ENCODE results near the gene MOCS1.

The MOCS1 gene

GRCh38 chr6:39964094-39964493, 29.8 kb upstream of the MOCS1 start:
- Mint-ChIP-seq H3K4me1 (no peaks in the 10 kb centered on the region), H3K9me3 (no peaks in the 10 kb centered on the region), H3K4me3 (no peak overlapping the region)

GRCh38 chr6:39962831-39963230, 28.6 kb upstream of the MOCS1 start:
- no peak for DNase-seq (ENCODE audit: low spot score in 2 of 2)

More at GRCh38 chr6:39964094-39964493, 29.8 kb upstream of the MOCS1 start:
- ATAC-seq (replicated peaks; ENCODE audit: extremely low read depth, poor library complexity, severe bottlenecking) (no peak), DNase-seq (ENCODE audit: low spot score in 2 of 2) (no peak)
- Mint-ChIP-seq H3K27ac (ENCODE audit: low read depth) (no peak overlapping the region), H3K36me3 (ENCODE audit: insufficient read depth) (no peaks in the 10 kb centered on the region), H3K27me3 (peaks cover 65% of the 10 kb centered on the region)

GRCh38 chr6:39961178-39961577, 26.9 kb upstream of the MOCS1 start:
- ATAC-seq (replicated peaks; ENCODE audit: extremely low read depth, poor library complexity, severe bottlenecking) (no peak), DNase-seq (ENCODE audit: low spot score in 2 of 2) (no peak)
- no peaks in the 10 kb centered on the region for H3K36me3 Mint-ChIP-seq (ENCODE audit: insufficient read depth)
- H3K4me1 Mint-ChIP-seq, result no peaks in the 10 kb centered on the region
- no peak overlapping the region for H3K4me3 Mint-ChIP-seq
- H3K27me3 Mint-ChIP-seq, result peaks cover 44% of the 10 kb centered on the region
- H3K27ac Mint-ChIP-seq (ENCODE audit: low read depth), result no peak overlapping the region
- H3K9me3 Mint-ChIP-seq, result no peaks in the 10 kb centered on the region

More at GRCh38 chr6:39962831-39963230, 28.6 kb upstream of the MOCS1 start:
- no peak for ATAC-seq (replicated peaks; ENCODE audit: extremely low read depth, poor library complexity, severe bottlenecking)
- Mint-ChIP-seq H3K27ac (ENCODE audit: low read depth) (no peak overlapping the region), H3K4me3 (no peak overlapping the region), H3K36me3 (ENCODE audit: insufficient read depth) (no peaks in the 10 kb centered on the region), H3K27me3 (peaks cover 57% of the 10 kb centered on the region), H3K4me1 (no peaks in the 10 kb centered on the region), H3K9me3 (no peaks in the 10 kb centered on the region)

GRCh38 chr6:39958947-39959346, 24.7 kb upstream of the MOCS1 start:
- H3K4me1 Mint-ChIP-seq, result no peaks in the 10 kb centered on the region
- H3K36me3 Mint-ChIP-seq (ENCODE audit: insufficient read depth), result no peaks in the 10 kb centered on the region
- H3K9me3 Mint-ChIP-seq, result no peaks in the 10 kb centered on the region
- no peak overlapping the region for H3K27ac Mint-ChIP-seq (ENCODE audit: low read depth)
- peaks cover 23% of the 10 kb centered on the region for H3K27me3 Mint-ChIP-seq
- H3K4me3 Mint-ChIP-seq, result no peak overlapping the region
- DNase-seq (ENCODE audit: low spot score in 2 of 2) (no peak), ATAC-seq (replicated peaks; ENCODE audit: extremely low read depth, poor library complexity, severe bottlenecking) (no peak)

GRCh38 chr6:39956936-39957335, 22.7 kb upstream of the MOCS1 start:
- no peaks in the 10 kb centered on the region for H3K9me3 Mint-ChIP-seq
- DNase-seq (ENCODE audit: low spot score in 2 of 2) (no peak), ATAC-seq (replicated peaks; ENCODE audit: extremely low read depth, poor library complexity, severe bottlenecking) (no peak)
- H3K27ac Mint-ChIP-seq (ENCODE audit: low read depth), result no peak overlapping the region
- peaks cover 3% of the 10 kb centered on the region for H3K27me3 Mint-ChIP-seq
- no peaks in the 10 kb centered on the region for H3K4me1 Mint-ChIP-seq
- H3K36me3 Mint-ChIP-seq (ENCODE audit: insufficient read depth), result no peaks in the 10 kb centered on the region
- no peak overlapping the region for H3K4me3 Mint-ChIP-seq

- DNase-seq (ENCODE audit: low spot score in 2 of 2) (no peak), ATAC-seq (replicated peaks; ENCODE audit: extremely low read depth, poor library complexity, severe bottlenecking) (no peak)
- no peaks in the 10 kb centered on the region for H3K27me3 Mint-ChIP-seq
- no peaks in the 10 kb centered on the region for H3K4me1 Mint-ChIP-seq
- no peak overlapping the region for H3K27ac Mint-ChIP-seq (ENCODE audit: low read depth)
- no peak overlapping the region for H3K4me3 Mint-ChIP-seq
- H3K36me3 Mint-ChIP-seq (ENCODE audit: insufficient read depth), result no peaks in the 10 kb centered on the region
- H3K9me3 Mint-ChIP-seq, result no peaks in the 10 kb centered on the region
Measured at GRCh38 chr6:39953076-39953618, 18.9 kb upstream of the MOCS1 start.

GRCh38 chr6:39952167-39952566, 17.9 kb upstream of the MOCS1 start:
- Mint-ChIP-seq H3K4me1 (no peaks in the 10 kb centered on the region), H3K9me3 (no peaks in the 10 kb centered on the region), H3K27ac (ENCODE audit: low read depth) (no peak overlapping the region), H3K27me3 (no peaks in the 10 kb centered on the region), H3K4me3 (no peak overlapping the region), H3K36me3 (ENCODE audit: insufficient read depth) (no peaks in the 10 kb centered on the region)
- no peak for DNase-seq (ENCODE audit: low spot score in 2 of 2)
- no peak for ATAC-seq (replicated peaks; ENCODE audit: extremely low read depth, poor library complexity, severe bottlenecking)

GRCh38 chr6:39951716-39952115, 17.5 kb upstream of the MOCS1 start:
- Mint-ChIP-seq H3K36me3 (ENCODE audit: insufficient read depth) (no peaks in the 10 kb centered on the region), H3K27ac (ENCODE audit: low read depth) (no peak overlapping the region), H3K4me1 (no peaks in the 10 kb centered on the region), H3K4me3 (no peak overlapping the region), H3K9me3 (no peaks in the 10 kb centered on the region), H3K27me3 (no peaks in the 10 kb centered on the region)
- DNase-seq (ENCODE audit: low spot score in 2 of 2) (no peak), ATAC-seq (replicated peaks; ENCODE audit: extremely low read depth, poor library complexity, severe bottlenecking) (no peak)

- Mint-ChIP-seq H3K4me1 (no peaks in the 10 kb centered on the region), H3K9me3 (no peaks in the 10 kb centered on the region), H3K4me3 (no peak overlapping the region), H3K27ac (ENCODE audit: low read depth) (no peak overlapping the region), H3K36me3 (ENCODE audit: insufficient read depth) (no peaks in the 10 kb centered on the region), H3K27me3 (no peaks in the 10 kb centered on the region)
- no peak for DNase-seq (ENCODE audit: low spot score in 2 of 2)
- ATAC-seq (replicated peaks; ENCODE audit: extremely low read depth, poor library complexity, severe bottlenecking), result no peak
Measured at GRCh38 chr6:39951191-39951590, 16.9 kb upstream of the MOCS1 start.

- ATAC-seq (replicated peaks; ENCODE audit: extremely low read depth, poor library complexity, severe bottlenecking) (no peak), DNase-seq (ENCODE audit: low spot score in 2 of 2) (no peak)
- H3K27me3 Mint-ChIP-seq, result no peaks in the 10 kb centered on the region
- H3K4me1 Mint-ChIP-seq, result no peaks in the 10 kb centered on the region
- H3K9me3 Mint-ChIP-seq, result no peaks in the 10 kb centered on the region
- H3K36me3 Mint-ChIP-seq (ENCODE audit: insufficient read depth), result no peaks in the 10 kb centered on the region
- no peak overlapping the region for H3K4me3 Mint-ChIP-seq
- no peak overlapping the region for H3K27ac Mint-ChIP-seq (ENCODE audit: low read depth)
Measured at GRCh38 chr6:39950125-39950720, 16.0 kb upstream of the MOCS1 start.

GRCh38 chr6:39948199-39948791, 14.0 kb upstream of the MOCS1 start:
- no peak overlapping the region for H3K4me3 Mint-ChIP-seq
- no peaks in the 10 kb centered on the region for H3K36me3 Mint-ChIP-seq (ENCODE audit: insufficient read depth)
- H3K27me3 Mint-ChIP-seq, result no peaks in the 10 kb centered on the region
- DNase-seq (ENCODE audit: low spot score in 2 of 2), result no peak
- H3K27ac Mint-ChIP-seq (ENCODE audit: low read depth), result no peak overlapping the region
- no peaks in the 10 kb centered on the region for H3K9me3 Mint-ChIP-seq
- ATAC-seq (replicated peaks; ENCODE audit: extremely low read depth, poor library complexity, severe bottlenecking), result no peak
- H3K4me1 Mint-ChIP-seq, result no peaks in the 10 kb centered on the region

- no peaks in the 10 kb centered on the region for H3K4me1 Mint-ChIP-seq
Measured at GRCh38 chr6:39947611-39948068, 13.4 kb upstream of the MOCS1 start.

GRCh38 chr6:39945626-39946025, 11.4 kb upstream of the MOCS1 start:
- no peak for ATAC-seq (replicated peaks; ENCODE audit: extremely low read depth, poor library complexity, severe bottlenecking)
- H3K36me3 Mint-ChIP-seq (ENCODE audit: insufficient read depth), result no peaks in the 10 kb centered on the region
- H3K4me3 Mint-ChIP-seq, result no peak overlapping the region
- H3K9me3 Mint-ChIP-seq, result no peaks in the 10 kb centered on the region
- no peak overlapping the region for H3K27ac Mint-ChIP-seq (ENCODE audit: low read depth)
- H3K27me3 Mint-ChIP-seq, result no peaks in the 10 kb centered on the region
- no peaks in the 10 kb centered on the region for H3K4me1 Mint-ChIP-seq
- no peak for DNase-seq (ENCODE audit: low spot score in 2 of 2)

More at GRCh38 chr6:39947611-39948068, 13.4 kb upstream of the MOCS1 start:
- no peak for ATAC-seq (replicated peaks; ENCODE audit: extremely low read depth, poor library complexity, severe bottlenecking)
- Mint-ChIP-seq H3K4me3 (no peak overlapping the region), H3K27ac (ENCODE audit: low read depth) (no peak overlapping the region), H3K36me3 (ENCODE audit: insufficient read depth) (no peaks in the 10 kb centered on the region), H3K9me3 (no peaks in the 10 kb centered on the region), H3K27me3 (no peaks in the 10 kb centered on the region)
- DNase-seq (ENCODE audit: low spot score in 2 of 2), result no peak

Data from central memory CD8-positive, alpha-beta T cell (primary cell).